ENCODE measurements around the gene TRAPPC8.
"Not testable (repeated sequence)": the region's sequence is repeated elsewhere in the genome, so short reads cannot be mapped to it uniquely, and the experiment has no call there.

TRAPPC8 gene

GRCh38 chr18:31863103-31863502, 79.8 kb downstream of the TRAPPC8 start:
- no peak for DNase-seq (ENCODE audit: low spot score)

- no peak for DNase-seq (ENCODE audit: low spot score)
These were observed 82.4 kb downstream of the TRAPPC8 start for GRCh38 chr18:31860488-31860887.

- DNase-seq (ENCODE audit: low spot score): no peak
These were observed 85.3 kb downstream of the TRAPPC8 start for GRCh38 chr18:31857526-31858106.

GRCh38 chr18:31850844-31851243, 92.1 kb downstream of the TRAPPC8 start:
- DNase-seq (ENCODE audit: low spot score): no peak

- no peak for DNase-seq (ENCODE audit: low spot score)
These were observed 102.4 kb downstream of the TRAPPC8 start for GRCh38 chr18:31840499-31840898.

GRCh38 chr18:31837879-31838278, 105.0 kb downstream of the TRAPPC8 start:
- no peak for DNase-seq (ENCODE audit: low spot score)

GRCh38 chr18:31835528-31836133, 107.3 kb downstream of the TRAPPC8 start:
- DNase-seq (ENCODE audit: low spot score): peak; percentile 55

- DNase-seq (ENCODE audit: low spot score): no peak
These were observed 111.0 kb downstream of the TRAPPC8 start for GRCh38 chr18:31831903-31832302.

- DNase-seq (ENCODE audit: low spot score): no peak
These were observed 112.2 kb downstream of the TRAPPC8 start for GRCh38 chr18:31830686-31831085.

GRCh38 chr18:31828613-31829012, 114.3 kb downstream of the TRAPPC8 start:
- no peak for DNase-seq (ENCODE audit: low spot score)

- not testable (repeated sequence) for DNase-seq (ENCODE audit: low spot score)
These were observed 116.1 kb downstream of the TRAPPC8 start for GRCh38 chr18:31826673-31827325.

- no peak for DNase-seq (ENCODE audit: low spot score)
These were observed 117.2 kb downstream of the TRAPPC8 start for GRCh38 chr18:31825772-31826171.

- DNase-seq (ENCODE audit: low spot score): no peak
These were observed 121.3 kb downstream of the TRAPPC8 start for GRCh38 chr18:31821545-31822171.

GRCh38 chr18:31819925-31820229, 123.1 kb downstream of the TRAPPC8 start:
- no peak for DNase-seq (ENCODE audit: low spot score)

- peak; percentile 52 for DNase-seq (ENCODE audit: low spot score)
These were observed 123.6 kb downstream of the TRAPPC8 start for GRCh38 chr18:31819106-31819924.

GRCh38 chr18:31814132-31814531, 128.8 kb downstream of the TRAPPC8 start:
- no peak for DNase-seq (ENCODE audit: low spot score)

- DNase-seq (ENCODE audit: low spot score): not testable (repeated sequence)
These were observed 132.4 kb downstream of the TRAPPC8 start for GRCh38 chr18:31810336-31811130.

GRCh38 chr18:31809049-31809448, 133.9 kb downstream of the TRAPPC8 start:
- DNase-seq (ENCODE audit: low spot score): not testable (repeated sequence)

GRCh38 chr18:31801078-31801477, 141.8 kb downstream of the TRAPPC8 start:
- no peak for DNase-seq (ENCODE audit: low spot score)

- not testable (repeated sequence) for DNase-seq (ENCODE audit: low spot score)
These were observed 143.7 kb downstream of the TRAPPC8 start for GRCh38 chr18:31799257-31799656.

GRCh38 chr18:31798399-31798798, 144.5 kb downstream of the TRAPPC8 start:
- no peak for DNase-seq (ENCODE audit: low spot score)

- no peak for DNase-seq (ENCODE audit: low spot score)
These were observed 147.2 kb downstream of the TRAPPC8 start for GRCh38 chr18:31795747-31796146.

Measured in kidney tubule cell (primary cell).